GM18861 (cell line): ENCODE results near the gene CRYZL1.
A peak's percentile ranks its signal among the peaks of the same experiment; 100 is the strongest.
"Not testable (repeated sequence)": the region's sequence is repeated elsewhere in the genome, so short reads cannot be mapped to it uniquely, and the experiment has no call there.

Experiments
- ATAC-seq: cut with Tn5 transposase; IDR thresholded peaks from one replicate; pipeline ENCODE4 v1.9.1; 2021; ENCODE audit not compliant: unreplicated experiment

CRYZL1 gene

GRCh38 chr21:33640697-33641351 lies 717 bp downstream of the CRYZL1 start:
- no peak for ATAC-seq

DNA sequence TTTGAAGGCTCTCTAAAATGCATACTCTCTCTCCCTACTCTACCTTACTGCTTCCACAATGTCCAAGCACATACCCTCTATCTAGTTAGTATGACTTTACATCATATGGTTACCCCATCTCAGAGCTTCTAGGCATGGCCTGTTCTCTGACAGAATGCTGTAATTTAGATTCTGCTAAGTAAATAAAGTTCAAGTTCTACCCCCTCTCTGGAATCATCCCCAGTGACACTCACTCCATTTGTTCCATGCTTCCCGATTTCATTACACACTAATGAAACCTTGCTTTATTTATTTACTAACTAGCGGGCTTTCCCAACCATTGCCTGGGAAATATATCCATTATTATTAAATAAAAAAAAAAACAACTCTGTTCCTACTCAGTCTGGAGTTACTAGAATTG lies 7.3 kb downstream of the CRYZL1 start:
- no peak for ATAC-seq

GRCh38 chr21:33626151-33626550 lies 15.4 kb downstream of the CRYZL1 start:
- ATAC-seq, result not testable (repeated sequence)

GRCh38 chr21:33622253-33622652 lies 19.3 kb downstream of the CRYZL1 start:
- ATAC-seq, result no peak

- no peak for ATAC-seq
Measured at GRCh38 chr21:33619726-33620125, 21.8 kb downstream of the CRYZL1 start.

DNA sequence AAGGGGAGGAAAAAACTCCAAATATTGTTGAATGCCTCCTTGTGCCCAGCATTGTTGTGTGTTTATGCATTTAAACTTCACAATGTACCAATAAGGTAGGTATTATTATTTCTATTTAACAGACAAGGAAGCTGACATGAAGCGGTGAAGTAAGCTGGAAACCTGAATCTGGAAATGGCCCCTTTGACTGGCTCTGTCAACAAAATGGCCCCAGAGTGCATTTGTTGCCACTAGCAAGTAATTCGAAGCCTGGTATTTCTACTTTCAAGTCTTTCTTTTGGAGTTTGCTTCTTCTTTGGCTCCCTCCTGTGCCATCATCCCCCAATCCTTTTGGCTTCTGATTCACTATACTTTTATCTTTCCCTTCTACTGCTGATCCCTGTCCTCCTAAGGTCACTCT lies 23.1 kb downstream of the CRYZL1 start:
- no peak for ATAC-seq

DNA sequence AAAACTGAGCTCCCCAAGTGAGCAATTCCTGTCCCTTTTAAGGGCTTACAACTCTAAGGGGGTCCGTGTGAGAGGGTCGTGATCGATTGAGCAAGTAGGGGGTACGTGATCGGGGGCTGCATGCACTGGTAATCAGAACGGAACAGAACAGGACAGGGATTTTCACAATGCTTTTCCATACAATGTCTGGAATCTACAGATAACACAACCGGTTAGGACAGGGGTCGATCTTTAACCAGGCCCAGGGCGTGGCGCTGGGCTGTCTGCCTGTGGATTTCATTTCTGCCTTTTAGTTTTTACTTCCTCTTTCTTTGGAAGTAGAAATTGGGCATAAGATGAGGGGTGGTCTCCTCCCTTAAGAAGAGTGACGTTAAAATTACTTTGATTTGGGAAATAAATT lies 24.0 kb downstream of the CRYZL1 start:
- not testable (repeated sequence) for ATAC-seq

DNA sequence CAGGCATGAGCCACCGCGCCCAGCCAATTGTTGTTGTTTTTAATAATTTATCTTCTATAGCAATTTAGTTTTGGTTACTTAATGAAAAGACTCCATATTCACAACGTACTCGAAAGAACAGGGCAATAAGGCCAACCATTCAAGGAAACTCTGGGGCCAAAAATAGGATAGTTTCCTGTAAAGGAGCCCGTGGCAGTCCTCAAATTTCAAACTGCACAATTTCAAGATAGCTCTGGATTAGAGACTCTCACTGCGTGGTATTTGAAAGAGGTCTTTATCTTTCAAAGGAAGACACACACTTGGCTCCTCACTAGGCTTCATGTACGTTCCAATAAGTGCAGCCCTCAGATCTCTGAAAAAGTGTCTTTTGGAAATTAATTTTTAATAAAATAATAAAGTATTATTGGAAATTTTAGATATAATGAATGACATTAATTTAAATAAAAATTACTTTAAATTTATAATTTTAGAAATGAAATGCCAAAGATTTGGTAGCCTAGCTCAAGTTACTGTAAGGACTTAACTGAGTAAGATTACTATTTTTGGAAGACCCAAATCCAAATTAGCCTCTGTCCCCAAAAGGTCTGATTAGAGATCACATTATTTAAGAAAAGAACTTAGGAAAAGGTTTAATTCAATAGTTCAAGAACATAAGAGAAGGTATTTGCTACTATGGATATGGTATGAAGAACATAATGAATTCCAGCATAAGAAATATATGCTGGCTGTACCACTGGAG lies 30.4 kb downstream of the CRYZL1 start:
- no peak for ATAC-seq

GRCh38 chr21:33608559-33608958 lies 33.0 kb downstream of the CRYZL1 start:
- ATAC-seq, result no peak

DNA sequence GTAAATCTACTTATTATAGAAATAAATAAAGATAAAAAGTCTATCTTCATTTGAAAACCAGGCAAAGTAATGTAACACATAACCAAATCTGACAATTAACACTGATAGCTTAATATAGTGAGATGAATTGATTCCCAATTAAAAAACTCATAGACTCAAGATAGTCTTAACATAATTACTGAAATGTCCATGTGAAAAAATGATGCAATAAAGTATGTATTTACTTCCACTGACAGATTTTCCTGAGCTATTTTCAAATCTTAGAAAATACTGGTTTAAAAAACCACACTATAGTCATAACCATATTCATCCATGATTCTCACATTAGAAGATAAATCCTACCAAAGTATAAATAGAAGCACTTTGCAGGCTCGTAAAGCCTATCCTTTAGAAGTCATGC lies 43.5 kb downstream of the CRYZL1 start:
- no peak for ATAC-seq

DNA sequence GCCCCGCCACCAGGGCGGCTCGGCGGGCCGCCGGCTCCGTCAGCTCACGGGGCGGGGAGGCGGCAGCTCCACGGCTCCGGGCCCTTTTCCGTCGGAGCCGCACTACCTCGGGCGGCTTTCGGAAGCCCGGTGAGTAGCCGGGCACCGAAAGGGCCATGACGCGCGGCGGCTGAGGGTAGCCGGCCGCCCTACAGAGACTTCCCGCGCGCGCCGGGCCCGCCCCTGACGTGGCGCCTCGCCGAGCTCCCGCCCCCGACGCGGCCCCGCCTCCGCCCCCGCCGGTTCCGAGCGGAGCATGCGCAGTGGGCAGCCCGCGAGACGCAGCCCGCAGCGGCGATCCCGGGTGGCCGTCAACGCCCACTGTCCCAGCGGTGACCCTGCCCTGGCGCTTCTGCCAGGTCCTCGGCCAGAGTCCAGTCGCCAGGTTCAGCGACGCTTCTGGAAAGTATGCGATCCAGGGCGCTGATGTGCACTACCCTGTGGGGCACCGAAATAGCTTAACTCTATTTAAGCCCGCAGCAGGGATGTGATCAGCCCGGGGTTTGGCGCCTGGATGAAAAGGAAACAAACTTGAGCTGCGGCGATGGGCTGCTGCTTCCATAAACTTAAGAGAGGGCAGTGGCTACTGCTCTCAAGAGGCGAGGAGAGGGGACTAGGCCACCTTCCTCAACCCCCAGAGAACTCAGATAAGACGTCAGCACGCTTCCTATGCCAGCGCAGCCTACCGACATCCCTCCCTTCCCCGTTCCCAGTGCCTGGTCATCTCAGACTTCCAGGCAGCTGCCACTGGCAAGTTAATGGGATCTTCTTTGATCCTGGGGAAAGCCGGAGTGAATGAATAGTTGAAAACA lies 52.8 kb downstream of the CRYZL1 start, which contains the start of gene DONSON:
Gene DONSON (minus strand): TSS at position 200 of the 851 bp plus-strand sequence. CDS start 43 bp downstream, at position 157.
- ATAC-seq, result peak; percentile 88

DNA sequence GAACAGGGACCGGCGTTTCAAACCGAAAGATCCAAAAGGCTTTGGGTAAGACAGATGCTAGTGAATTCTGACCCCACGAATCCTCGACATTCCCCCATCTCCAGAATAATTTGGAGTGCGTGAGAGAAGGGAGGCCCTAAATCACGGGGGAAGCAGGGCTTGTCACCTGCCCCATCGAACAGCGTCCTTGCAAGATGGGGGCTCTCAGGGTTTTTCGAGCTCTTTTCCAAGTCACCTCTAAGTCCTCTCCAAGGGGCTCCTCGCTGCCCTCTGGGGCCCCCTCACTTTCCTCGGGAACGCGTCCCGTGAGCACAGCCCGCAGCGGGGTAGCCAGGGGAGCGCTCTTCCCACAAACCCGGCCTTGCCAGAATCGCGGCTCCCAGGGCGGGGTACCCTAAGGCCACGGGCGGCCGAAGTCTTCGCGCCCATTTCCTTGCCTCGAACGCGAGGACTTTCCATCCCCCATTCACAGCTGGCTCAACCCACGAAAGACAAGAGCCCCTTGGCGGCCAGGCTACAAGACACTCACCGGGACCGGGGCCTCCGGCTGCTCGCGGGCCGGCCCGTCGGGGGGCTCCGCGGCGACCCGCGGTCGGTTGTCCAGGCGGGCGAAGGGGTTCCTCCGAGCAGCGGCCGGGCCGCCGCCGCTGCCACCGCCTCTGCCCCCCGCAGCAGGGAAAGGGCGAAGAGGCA lies 53.6 kb downstream of the CRYZL1 start:
- peak; percentile 7 for ATAC-seq

DNA sequence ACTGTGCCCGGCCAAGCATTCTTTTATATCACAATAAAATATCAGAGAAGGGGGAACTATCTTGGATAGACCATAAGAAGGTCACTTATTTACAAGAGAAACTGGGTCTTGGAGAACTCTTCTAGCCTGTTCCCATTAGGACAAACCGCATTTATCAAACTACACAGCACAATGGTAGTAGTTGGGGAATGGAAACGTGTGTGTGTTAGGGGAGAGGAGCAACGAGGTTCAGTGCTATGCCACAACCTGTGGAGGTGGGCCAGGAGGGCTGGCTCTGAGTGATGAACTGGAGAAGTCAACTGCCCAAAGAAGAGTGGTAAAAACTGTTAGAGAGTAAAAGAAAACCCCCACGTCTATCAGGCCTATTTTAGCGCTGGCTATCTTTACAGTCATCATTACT lies 54.6 kb downstream of the CRYZL1 start:
- no peak for ATAC-seq

DNA sequence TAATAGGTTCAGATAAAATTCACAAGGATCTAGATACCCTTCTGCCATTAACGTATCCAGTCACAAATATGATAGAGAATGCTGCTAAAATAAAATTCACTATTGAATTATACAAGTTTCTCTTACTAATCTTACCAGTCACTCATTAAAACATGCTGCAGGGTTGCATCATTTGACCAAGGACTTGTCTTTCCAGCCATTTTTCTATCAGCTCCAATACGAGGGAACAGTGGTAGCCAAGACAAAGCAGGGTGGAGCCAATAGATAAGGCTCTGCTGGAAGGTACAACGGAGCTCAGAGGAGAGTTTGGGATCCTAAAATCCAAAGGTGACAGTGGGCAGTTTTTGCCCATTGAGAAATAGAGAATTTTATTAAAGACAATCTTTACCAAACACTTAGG lies 57.1 kb downstream of the CRYZL1 start:
- ATAC-seq, result no peak

- no peak for ATAC-seq
Measured at GRCh38 chr21:33578959-33579542, 62.5 kb downstream of the CRYZL1 start.

DNA sequence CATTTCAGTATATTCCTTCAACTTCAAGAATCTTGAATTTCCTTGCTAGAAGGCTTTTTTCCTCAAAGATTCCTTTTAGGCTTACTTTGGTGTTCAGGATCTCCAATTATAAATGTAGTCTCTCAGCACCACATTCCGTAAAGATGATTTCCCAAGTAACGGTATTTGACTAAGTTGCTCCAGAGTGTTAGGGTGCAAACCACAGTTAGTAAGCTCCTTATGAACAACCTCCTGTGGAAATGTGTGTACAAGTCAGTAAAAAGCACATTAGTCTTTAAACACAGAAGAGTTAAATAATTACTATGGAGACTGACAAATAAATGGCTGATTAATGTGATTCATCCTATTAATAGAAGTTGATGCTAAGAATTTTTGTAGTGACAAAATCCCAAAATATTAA lies 63.3 kb downstream of the CRYZL1 start:
- ATAC-seq, result no peak

- not testable (repeated sequence) for ATAC-seq
Measured at GRCh38 chr21:33576741-33577141, 64.8 kb downstream of the CRYZL1 start.

DNA sequence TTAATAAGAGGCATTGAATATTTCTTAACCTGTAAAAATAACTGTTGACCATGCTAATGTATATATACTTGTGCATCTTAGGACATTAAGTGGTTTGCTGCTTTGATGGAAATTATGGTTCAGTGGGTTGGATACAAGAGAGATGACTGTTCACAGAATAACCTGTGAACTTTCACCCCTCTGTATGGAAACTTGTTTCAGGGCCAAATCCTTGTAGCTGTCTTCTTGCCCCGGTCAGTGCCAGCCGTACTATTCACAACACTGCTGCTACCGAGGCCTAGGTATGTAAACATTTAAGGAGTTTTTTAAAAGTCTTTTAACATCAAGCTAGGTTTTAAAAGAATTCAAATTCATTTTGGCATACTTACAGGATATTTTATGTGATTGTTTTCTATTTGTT lies 69.2 kb downstream of the CRYZL1 start:
- no peak for ATAC-seq

DNA sequence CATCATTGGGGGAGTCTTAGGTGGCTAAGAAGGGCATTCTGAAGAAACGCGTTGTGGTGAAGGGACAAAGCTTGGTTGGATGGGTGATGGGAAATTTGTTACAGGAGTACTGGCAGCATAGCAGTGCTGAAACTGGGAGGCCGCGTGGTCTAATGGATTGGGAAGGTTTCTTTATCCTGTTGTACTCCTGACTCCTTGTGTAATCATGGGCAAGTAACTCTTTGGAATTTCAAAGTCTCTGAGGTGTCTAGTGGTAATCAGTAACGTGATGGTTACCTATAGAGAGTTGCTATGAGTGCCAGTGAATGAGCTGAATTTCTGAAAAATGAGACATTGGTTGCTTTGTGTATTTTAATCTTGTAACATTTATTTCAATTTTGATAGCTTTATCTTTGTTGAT lies 71.5 kb downstream of the CRYZL1 start:
- no peak for ATAC-seq

- ATAC-seq, result no peak
Measured at GRCh38 chr21:33568448-33568847, 73.1 kb downstream of the CRYZL1 start.

DNA sequence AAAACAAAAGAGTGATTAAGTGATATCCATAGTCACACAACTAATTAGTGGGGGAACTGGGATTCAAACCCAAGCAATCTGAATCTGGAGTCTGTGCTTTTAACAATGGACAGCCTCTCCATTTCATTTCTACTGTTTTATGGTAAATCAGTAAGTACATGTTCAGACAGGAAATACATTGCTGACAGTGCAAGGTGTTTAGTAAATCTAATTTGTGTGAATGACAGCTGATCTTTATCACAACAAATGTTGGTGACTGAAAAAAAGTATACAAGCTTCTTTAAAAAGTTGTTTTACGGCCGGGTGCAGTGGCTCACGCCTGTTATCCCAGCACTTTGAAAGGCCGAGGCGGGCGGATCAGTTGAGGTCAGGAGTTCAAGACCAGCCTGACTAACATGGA lies 73.6 kb downstream of the CRYZL1 start:
- ATAC-seq, result no peak
